Measurements from ENCODE around the gene DLX3.

The DLX3 gene

DNA sequence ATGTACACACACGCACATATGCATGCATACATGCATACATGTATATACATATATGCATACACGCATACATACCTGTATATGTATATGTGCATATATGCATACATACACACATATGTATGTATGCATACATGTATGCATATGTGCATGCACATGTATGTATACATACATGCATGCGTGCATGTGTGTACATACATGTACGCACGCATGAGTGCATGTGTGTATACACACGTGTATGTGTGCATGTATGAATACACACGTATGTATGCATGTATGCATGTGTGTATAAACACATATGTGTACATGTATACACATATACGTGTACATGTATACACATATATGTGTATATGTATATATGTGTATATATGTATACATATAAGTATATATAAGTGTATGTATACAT is 28.5 kb upstream of the DLX3 start:
- no peak for DNase-seq

DNA sequence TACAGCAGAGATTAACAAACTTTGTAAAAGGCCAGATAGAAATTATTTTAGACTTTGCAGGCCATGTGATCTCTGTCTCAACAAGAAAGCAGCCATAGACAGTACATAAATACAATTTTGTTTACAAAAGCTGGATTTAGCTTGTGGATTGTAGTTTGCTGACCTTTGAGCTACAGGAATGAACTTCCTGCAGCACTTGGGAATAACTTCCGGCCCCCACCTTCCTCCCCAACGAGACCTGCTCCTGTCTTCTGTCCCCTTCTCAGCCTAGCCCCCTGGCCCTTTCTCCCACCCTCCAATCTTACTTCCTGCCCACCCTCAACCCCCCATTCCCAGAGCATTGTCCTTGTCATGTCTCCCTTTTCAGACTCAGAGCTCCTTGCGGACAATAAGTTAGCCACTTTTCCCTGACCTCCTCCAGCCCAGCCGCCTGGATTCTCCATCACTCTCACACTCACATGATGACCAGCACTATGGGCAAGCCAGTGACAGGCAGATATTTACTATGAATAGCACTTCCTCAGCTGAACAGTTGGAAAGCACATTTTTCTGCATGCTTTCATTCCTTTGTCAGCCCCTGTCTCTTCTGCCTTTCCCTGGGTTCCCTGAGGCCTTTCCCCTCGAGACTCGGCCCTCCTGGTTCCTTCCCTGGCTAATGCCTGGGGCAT is 27.6 kb upstream of the DLX3 start:
- no peak for DNase-seq

DNA sequence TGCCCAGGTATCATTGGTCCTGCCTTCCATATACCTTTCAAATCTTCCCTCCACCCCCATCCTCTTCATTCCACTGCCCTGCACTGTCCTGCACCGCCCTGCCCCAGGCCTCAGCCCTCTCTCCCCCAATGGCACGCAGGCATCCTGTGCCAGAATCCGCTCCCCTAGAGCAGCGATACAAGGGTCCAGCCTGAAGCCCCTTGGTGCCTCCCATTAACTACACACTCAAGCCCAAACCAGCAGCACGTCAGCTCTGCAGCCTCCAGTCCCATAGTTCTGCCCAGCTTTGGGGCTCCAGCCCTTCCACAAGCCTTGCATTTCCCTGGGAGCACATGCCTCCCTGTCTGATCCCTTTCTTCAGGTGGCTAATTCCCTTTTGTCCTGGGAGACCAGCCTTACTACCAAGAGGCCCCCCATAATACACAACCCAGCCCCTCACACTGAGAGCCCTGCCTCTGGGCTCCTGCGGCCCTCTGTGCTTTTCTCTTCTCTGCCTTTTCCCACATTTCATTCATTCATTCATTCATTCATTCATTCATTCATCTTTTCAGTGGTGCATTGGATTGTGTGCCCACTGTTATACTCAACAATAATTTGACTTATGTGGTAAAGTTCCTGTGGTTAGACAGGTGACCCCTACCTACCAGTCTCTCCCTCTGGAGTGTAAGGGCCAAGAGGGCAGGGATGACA is 26.8 kb upstream of the DLX3 start:
- no peak for DNase-seq

DNA sequence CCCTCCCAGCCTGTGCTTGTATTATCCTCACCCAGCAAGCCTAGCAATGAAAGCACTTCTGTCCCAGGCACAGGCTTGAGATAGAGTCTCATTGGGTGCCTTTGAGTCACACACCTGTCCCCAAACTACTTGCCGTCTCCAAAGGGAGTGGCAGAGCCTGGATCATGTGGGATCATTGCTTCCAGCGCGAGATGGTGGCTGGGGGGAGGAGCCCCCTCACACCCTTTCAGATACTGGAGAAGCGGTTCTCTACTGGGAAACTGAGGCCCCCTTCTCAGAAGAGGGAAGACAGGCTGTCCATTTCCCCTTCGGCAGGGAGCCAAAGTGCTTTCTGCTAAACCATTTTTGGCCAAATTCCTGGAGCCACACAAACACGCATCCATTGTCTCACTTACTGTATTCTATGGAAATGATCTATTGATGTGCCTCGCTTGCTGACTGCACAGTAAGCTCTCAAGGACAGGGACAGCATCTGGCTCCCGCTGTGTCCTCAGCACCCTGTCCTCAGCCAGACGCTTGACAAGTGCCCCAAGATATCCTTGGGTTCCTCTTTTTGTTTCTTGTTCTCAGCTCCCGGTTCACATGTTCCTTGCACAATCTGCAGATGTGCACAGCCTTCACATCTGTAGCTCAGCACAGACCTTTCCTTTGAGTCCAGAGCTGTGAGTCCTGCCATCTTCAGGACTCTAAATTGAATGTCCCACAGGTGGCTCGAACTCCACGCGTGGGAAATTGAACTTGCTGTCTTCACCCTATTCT is 26.0 kb upstream of the DLX3 start:
- DNase-seq: no peak

DNA sequence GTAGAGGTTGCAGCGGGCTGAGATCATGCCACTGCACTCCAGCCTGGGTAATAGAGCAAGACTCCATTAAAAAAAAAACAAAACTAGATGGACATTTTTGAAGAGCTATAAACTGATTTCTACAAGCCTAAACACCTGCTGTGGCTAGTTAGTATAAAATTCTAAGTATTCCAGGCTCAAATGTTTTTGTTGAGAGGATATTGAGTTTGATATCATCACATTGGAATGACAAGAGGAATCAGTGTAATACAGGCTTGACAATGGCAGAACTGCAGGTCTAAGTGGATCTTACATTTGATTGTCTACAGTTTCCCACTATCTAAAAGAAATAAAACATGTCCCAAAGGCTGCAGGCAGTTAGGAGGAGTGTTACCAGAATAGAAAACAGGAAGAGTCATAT is 23.9 kb upstream of the DLX3 start:
- DNase-seq: no peak

DNA sequence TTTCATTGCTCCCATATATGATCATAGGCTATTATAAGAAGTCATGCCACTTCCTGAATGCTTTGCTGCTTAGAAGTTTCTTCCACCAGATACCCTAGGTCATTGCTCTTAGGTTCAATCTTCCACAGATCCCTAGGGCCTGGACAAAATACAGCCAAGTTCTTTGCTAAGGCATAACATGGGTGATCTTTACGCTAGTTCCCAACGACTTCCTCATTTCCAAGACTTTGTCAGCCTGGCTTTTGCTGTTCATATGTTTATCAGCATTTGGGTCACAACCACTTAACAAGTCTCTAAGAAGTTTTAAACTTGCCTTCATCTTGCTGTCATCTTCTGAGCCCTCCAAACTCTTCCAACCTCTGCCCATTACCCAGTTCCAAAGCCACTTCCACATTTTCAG is 20.1 kb upstream of the DLX3 start:
- no peak for DNase-seq

DNA sequence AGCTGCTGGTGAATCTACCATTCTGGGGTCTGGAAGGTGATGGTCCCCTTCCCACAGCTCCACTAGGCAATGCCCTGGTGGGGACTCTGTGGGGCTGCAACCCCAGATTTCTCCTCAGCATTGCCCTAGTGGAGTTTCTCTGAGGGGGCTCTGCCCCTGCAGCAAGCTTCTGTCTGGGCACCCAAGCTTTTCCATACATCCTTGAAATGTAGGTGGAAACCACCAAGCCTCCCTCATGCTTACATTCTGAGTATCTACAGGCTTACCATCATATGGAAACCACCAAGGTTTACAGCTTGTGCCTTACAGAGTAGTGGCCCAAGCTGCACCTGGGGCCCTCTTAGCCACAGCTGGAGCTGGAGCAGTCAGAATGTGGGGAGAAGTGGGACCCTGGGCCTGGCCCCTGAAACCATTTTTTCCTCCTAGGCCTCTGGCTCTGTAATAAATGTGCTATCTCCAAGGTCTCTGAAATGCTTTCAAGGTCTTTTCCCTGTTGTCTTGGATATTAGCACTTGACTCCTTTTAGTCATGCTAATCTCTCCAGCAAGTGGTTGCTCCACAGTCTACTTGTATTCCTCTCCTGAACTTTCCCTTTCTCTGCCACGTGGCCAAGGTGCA is 19.6 kb upstream of the DLX3 start:
- no peak for DNase-seq

DNA sequence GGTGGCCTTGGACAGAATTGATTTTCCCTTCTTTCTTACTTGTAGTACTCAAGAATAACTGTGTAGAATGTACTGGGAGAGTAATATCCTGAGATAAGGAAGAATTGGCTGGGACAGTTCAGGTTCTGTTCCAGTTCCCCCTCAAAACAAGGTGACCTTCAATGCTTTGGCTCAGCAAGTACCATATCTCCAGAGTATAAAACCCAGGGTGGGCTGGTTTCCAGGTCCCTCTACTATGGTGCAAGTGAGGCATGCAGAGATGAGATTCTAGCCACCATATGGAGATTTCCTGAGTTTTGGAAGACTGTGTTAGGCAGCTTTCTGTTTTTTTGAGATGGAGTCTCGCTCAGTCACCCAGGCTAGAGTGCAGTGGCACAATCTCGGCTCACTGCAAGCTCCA is 18.1 kb upstream of the DLX3 start:
- DNase-seq: no peak

DNA sequence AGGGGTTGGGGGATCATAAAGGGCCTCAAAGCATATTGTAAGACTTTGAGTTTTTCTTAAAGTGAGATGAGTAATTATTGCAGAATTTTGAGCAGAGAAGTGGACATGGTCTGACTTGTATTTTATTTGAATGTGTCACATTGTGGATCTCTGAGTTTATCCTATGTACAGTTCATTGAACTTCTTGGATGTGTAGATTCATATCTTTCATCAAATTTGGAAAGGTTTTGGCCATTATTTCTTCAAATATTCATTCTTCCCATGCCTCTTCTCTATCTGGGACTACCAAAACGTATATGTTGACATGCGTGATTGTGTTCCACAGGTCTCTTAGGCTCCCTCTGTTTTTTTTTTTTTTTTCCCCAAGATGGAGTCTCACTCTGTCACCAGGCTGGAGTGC is 14.3 kb upstream of the DLX3 start:
- DNase-seq: no peak

DNA sequence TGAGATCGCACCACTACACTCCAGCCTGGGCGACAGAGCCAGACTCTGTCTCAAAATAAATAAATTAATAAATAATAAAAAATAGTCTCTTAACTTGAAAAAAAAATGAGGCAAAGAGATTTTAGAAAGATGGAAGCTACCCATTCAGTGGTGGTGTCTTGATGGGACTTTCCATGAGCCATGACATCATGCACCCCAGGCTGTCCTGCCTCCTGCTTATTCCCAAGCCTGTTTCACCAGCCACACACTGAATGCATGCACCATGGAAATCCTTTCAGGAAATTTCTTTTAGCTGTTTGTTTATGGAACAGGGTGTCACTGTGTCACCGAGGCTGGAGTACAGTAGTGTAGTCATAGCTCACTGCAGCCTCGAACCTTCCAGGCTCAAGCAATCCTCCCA is 8.9 kb upstream of the DLX3 start:
- no peak for DNase-seq

DNA sequence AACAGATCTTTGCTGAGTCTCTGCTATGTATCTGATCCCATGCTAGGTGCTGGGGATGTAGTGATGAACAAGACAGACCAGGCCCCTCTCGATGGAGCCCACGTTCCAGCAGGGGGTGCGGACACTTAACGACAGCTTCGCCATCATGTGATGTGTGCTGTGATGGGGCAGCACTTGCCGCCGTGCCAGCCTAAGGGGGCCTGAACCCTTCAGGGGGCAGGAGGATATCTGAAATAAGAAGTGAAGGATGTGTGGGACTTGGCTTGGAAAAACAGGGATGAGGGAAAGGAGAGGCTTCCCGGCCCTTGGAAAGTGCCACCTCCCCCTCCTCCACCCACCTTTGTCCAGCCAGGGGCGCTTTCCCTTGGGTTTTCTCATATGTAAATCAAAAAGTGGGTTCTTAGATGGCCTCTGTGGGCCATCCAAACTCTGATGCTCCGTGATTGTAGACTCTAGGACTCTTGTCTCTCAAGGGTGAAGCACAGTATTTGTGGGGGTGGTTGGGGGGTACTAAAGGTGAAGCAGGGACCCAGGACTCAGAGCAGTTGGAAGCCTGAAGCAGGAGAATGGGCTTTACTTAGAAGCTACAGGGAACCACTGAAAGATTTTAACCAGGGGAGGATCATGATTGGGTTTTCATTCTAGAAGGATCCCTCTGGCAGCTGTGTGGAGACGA is 4.0 kb upstream of the DLX3 start:
- no peak for DNase-seq

DNA sequence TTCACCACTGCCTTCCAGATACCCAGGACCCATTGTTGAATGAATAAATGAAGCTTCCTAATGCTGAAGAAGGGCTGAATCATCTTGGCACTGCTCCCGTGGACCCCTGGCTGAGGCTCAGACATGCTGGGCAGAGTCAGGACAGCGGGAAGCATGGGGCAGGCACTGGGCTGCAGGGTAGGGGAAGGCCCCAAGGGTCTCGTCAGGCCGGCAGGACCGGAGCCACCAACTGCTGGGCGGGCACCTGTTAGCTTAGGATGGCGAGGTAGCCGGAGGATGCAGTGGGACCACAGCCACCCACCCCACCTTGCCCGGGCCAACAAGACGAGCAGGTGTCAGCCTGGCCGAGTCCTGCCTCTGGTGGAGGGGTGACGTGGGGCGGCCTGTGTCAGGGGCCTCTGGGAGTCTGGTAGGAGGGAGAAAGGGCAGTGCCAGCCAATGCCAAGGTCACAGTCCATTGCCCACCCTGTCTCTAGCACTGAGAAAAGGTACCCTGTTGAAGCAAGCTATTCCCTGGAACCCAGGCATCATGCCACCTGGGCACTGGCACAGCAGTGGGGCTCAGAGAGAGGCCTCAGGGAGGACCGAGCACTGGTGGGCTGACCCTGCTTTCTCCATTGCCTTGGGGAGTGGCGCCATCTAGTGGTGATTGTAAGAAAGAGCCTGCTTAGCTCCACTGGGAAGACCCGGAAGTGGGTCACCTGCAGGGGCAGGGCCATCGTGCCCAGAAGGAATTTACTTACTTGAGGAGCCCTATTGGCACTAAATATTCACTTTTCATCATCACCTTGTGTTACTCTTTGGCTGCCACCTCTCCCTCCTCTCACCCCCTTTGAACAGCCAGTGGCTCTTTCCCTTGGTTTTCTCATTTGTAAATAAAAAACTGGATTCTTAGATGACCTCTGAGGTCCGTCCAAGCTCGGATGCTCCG is 3.0 kb upstream of the DLX3 start:
- peak; percentile 47 to 50 for DNase-seq

DNA sequence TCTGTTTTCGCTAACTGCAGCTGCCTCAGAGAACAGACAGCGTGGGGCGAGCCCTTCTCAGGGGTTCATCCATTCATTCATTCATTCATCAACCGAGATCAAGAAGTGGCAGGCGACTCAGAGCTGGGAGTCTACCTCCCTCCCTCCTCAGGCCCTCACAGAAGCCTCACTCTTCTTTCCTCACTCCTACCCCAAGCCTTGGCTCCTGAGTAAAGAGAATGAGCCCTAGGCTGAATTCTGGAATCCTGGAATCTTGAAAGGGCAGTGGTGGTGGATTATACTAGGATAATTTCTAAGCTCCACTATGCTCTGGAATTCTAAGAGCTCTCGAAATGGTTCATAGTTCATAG is 2.3 kb upstream of the DLX3 start:
- no peak for DNase-seq

DNA sequence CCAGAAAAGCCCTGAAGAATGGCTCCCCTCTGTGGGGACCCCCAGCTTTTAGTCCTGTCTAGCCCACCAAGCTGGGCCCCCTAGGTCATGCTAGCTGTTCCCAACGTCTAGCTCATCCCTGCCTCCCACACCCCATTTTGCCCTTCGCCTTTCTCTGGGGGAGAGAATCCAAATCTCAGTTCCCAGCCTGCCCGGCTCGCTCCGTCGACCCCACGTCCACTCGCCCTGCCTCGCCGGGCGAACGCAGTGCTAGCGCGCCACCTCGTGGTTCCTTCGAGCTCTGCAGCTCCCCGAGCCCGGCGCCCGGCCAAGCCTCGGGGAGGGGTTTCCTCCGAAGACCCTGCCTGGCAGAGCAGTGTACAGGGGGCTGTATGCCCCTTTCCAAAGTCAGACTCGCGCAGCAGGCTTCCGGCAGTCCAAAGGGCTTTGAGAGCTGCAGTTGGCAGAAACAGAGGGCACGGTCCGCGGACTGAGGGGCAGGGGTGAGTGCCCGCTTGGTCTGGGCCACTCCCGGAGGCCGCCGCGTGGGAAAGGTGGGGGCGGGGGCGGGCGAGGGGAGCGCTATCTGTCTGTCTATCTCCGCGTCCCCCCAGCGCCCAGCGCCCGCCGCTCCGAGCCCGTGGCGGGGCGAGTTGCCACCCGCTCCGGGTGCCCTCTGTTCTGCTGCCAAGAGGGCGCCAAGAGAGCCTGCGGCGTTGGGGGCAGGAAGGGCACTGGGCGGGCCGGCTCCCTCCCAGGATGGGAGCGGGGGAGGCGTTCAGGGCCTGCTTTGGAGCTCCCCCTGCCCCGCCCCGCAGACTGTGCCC is 1.7 kb upstream of the DLX3 start:
- no peak for DNase-seq

DNA sequence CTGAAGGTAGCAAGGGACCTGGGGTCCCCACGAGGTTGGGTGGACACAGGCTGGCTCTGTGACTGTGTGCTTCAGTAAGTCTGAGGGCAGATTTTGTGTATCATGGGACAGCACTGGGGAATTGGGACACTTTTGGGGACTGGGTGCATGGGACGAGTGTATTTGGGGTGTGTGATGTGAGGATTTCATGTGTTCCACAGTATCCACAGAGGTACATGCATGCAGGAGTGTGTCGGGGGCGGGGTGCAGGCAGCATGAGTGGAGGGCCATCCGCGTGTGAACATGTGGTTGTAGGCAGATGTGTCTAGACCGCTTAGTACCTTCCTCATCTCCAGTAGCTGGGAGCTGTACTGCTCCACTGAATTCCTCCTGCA is 1.1 kb upstream of the DLX3 start:
- no peak for DNase-seq

DNA sequence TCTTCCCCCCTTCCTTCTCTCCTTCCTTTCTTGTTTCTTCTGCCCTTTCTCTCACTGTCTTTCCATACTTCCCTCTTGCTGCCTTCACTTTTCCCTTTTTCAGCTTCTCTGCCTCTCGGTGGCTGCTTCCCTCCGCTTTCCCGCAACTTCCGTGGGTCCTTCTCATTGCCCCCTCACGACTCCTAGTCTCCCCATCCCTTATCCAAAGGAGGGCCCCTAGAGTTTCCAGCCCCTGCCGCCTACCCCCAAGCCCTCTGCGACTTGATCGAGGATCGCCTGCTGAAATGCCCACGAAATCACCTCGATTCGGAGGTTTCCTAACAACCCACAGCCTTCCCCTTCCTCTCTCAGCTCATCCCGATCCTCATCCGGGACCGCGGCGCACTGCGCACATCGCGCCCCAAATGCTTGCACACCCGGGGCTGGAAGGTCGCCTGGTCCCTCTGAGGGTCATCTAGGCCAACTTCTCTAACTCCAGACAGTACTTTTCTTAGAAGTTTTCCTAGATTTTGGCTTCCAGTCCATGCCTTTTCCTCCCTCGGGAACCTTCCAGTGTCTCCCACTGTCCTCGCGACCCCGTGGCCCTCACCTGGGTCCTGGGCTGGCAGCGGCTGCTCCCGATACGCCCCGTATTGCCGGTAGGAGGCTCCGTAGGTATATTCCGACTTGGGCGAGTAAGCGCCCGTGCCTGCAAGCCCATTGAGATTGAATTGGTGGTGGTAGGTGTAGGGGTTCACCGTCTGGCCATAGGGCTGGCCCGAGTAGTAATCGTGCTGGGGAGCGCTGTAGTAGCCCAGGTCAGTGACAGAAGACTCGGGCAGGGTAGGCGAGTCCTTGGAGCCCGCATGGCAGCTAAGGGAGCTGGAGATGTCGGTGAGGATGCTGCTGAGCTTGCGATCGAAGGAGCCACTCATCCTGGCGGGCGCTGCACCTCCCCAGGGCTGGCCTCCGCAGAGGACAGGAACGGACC is 654 bp downstream of the DLX3 start:
- DNase-seq: no peak

DNA sequence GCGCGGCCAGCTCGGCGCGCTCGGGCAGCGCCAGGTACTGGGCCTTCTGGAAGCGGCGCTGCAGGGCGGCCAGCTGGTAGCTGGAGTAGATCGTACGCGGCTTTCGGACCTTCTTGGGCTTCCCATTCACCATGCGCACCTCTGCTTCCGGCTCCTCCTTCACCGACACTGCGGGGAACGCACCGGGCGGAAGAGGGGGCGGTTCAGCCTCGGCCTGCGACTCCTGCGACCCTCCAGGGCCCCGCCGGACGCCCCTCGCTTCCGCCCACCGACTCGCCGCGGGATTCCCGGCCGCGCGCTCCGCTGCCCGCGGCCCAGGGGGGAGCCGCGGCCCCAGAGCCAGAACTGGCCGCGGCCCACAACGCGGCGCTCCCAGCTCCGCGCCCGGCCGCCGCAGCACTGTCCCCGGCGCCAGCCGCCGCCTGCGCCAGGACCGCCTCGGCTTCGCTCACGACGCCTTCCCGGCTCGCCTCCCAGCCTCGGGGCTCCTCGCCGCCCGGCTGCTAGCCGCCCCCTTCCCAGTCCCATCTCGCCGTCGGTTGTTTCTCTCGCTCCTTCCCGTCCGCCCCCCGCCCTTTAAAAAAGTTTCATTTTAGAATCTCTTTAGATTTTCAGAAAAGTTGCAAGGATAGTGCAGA is 1.5 kb downstream of the DLX3 start:
- no peak for DNase-seq

DNA sequence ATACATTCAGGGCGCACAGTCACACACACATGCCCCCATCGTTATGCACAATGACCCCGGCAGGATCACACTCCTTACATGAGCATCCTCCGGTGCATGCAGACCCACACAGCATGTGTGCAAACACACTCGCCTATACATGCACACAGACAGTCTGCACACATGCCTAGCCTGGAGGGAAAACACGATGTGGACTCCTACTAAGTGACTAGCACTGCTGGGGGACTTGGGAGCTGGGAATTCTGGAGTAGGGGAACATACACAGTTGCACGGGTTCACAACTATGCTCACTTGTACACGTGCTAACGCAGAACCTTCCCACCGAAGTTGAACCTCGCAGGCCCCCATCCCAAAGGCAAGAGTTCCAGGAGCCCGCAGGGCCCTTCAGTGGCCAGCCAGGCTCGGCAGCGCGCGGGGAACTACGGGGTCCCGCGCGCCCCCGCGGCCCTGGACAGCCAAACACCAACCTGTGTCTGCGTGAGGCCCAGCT is 2.0 kb downstream of the DLX3 start:
- DNase-seq: no peak

DNA sequence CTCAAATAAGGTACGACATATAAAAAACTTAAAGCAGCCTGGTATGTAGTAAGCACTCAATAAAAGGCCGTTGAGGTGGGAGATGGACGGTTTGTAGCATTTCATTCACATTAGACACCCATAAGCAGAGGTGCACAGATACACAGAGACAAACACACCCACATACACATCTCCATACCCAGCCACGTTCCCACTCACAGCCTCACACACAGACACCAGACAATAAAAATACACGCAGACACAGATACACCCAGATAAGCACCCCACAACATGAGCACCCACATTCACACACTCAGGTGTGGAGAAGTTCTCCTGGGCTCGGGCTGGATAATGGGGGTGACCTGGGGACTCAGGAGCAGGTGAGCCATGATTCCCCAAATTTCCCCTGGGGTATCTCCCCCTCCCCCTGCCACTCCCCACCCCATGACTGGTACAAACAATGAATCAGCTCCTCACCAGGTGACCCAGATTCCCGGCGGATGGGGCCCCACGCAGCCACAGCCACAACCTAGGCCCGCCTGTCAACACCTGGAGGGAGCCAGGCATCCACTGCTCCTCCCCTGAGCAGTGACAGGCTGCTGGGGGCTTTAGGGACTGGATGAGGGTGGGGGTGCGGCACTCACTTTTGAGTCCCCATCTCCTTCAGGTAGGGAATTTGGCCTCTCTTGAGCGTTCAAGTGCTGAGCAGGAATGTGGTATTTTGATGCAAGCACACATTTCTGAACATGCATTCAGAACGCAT is 2.7 kb downstream of the DLX3 start:
- DNase-seq: no peak
